GM23338 (cell line): ENCODE results near the gene RPTOR. TPM values are rescaled to one million over a fixed set of nuclear protein-coding genes. Genes with fewer than 3 reads are reported as not detected.

Experiments used
- ATAC-seq: fragments of 200-7000 bp; cut with Tn5 transposase; 3 replicates; pipeline ENCODE4 v1.9.1; 2020
- DNase-seq: peaks from one replicate; pipeline ENCODE4 v3.0.0-alpha.2; 2015; ENCODE audit warnings: low spot score
- H2AFZ ChIP-seq: fragments of 200-600 bp; sonication (generic); 2 replicates; pipeline ENCODE4 v1.8.0; 2016; ENCODE audit warnings: antibody characterized with exemption, mild to moderate bottlenecking, moderate library complexity
- H3F3A ChIP-seq: fragments of 200-600 bp; sonication (generic); replicated peaks from 2 replicates; pipeline ENCODE4 v1.8.0; 2017; ENCODE audit warnings: antibody characterized with exemption, mixed run types, low read depth
- H3K27ac ChIP-seq: fragments of 200-600 bp; sonication (generic); 2 replicates; pipeline ENCODE4 v1.6.1; 2016; ENCODE audit warnings: low read depth
- H3K27me3 ChIP-seq: fragments of 200-600 bp; sonication (generic); 2 replicates; pipeline ENCODE4 v1.8.0; 2016; ENCODE audit warnings: mild to moderate bottlenecking, mixed run types, moderate library complexity; ENCODE audit not compliant: insufficient read depth
- H3K36me3 ChIP-seq: fragments of 200-600 bp; sonication (generic); 2 replicates; pipeline ENCODE4 v1.8.0; 2016; ENCODE audit warnings: mild to moderate bottlenecking; ENCODE audit not compliant: insufficient read depth
- H3K4me1 ChIP-seq: fragments of 200-600 bp; sonication (generic); 2 replicates; pipeline ENCODE4 v1.8.0; 2016; ENCODE audit warnings: mild to moderate bottlenecking, moderate library complexity; ENCODE audit not compliant: insufficient read depth
- H3K4me2 ChIP-seq: fragments of 200-600 bp; sonication (generic); 2 replicates; pipeline ENCODE4 v1.7.1; 2017; ENCODE audit warnings: mixed run types
- H3K4me3 ChIP-seq: fragments of 200-600 bp; sonication (generic); 2 replicates; pipeline ENCODE4 v1.6.1; 2016; ENCODE audit warnings: mixed run types
- H3K79me2 ChIP-seq: fragments of 200-600 bp; sonication (generic); replicated peaks from 2 replicates; pipeline ENCODE4 v1.8.0; 2017; ENCODE audit warnings: mild to moderate bottlenecking; ENCODE audit not compliant: insufficient read depth
- H3K9me2 ChIP-seq: fragments of 200-600 bp; sonication (generic); 2 replicates; pipeline ENCODE4 v1.8.0; 2017; ENCODE audit not compliant: insufficient read depth
- H4K20me1 ChIP-seq: fragments of 200-600 bp; sonication (generic); replicated peaks from 2 replicates; pipeline ENCODE4 v1.8.0; 2017; ENCODE audit warnings: mild to moderate bottlenecking; ENCODE audit not compliant: insufficient read depth
- H3K27ac Mint-ChIP-seq: 2 replicates; pipeline ENCODE4 v1.8.0; 2020; ENCODE audit warnings: inconsistent platforms, mild to moderate bottlenecking, moderate library complexity, mixed read lengths
- H3K27me3 Mint-ChIP-seq: 3 replicates; pipeline ENCODE4 v1.8.0; 2022; ENCODE audit warnings: low read depth, mild to moderate bottlenecking, moderate library complexity, mixed read lengths, inconsistent platforms; ENCODE audit not compliant: insufficient read depth, poor library complexity
- H3K36me3 Mint-ChIP-seq: 3 replicates; pipeline ENCODE4 v1.8.0; 2021; ENCODE audit warnings: low read depth, mild to moderate bottlenecking, inconsistent platforms, moderate library complexity, mixed read lengths
- H3K4me1 Mint-ChIP-seq: 3 replicates; pipeline ENCODE4 v1.8.0; 2020; ENCODE audit warnings: mild to moderate bottlenecking, inconsistent platforms, mixed read lengths
- H3K4me3 Mint-ChIP-seq: 3 replicates; pipeline ENCODE4 v1.8.0; 2021; ENCODE audit warnings: moderate library complexity, mild to moderate bottlenecking, inconsistent platforms, mixed read lengths
- H3K9me3 Mint-ChIP-seq: 3 replicates; pipeline ENCODE4 v1.8.0; 2020; ENCODE audit warnings: moderate library complexity, mild to moderate bottlenecking, inconsistent platforms, mixed read lengths
- CREB1 ChIP-seq: fragments of 250-450 bp; sonication (Bioruptor Pico); IDR thresholded peaks from 2 replicates; pipeline ENCODE4 v1.5.0; 2020; ENCODE audit warnings: low read depth, mild to moderate bottlenecking, moderate library complexity
- JUNB ChIP-seq: IDR thresholded peaks from one replicate; pipeline ENCODE4 v1.6.1; 2016; ENCODE audit warnings: antibody characterized with exemption; ENCODE audit not compliant: unreplicated experiment
- NANOG ChIP-seq: IDR thresholded peaks from 2 replicates; pipeline ENCODE4 v1.6.1; 2016; ENCODE audit warnings: antibody characterized with exemption, borderline replicate concordance
- ZNF331 ChIP-seq: fragments of 250-450 bp; sonication (Bioruptor Pico); IDR thresholded peaks from 2 replicates; pipeline ENCODE4 v1.5.0; 2020; ENCODE audit warnings: low read depth, mild to moderate bottlenecking, moderate library complexity
- polyA plus RNA-seq: library from polyadenylated mRNA; unstranded; fragments of >200 nt; fragmentation: Nextera tagmentation; extraction: Ambion mirVana; gene quantifications from 2 replicates; pipeline ENCODE4 v1.2.1, GENCODE V29; 2016
- total RNA-seq: library from RNA; depleted of rRNA; stranded (reverse); fragments of >200 nt; shearing (Covaris generic); gene quantifications from 2 replicates; pipeline ENCODE4 v1.2.3, GENCODE V29; 2014
- TF ChIP-seq, protein P1 (sequence below): fragments of 250-450 bp; sonication (Bioruptor Pico); IDR thresholded peaks from 2 replicates; pipeline ENCODE4 v1.5.0; 2020; ENCODE audit warnings: mild to moderate bottlenecking, moderate library complexity

Gene RPTOR
- total and polyA plus RNA-seq, 2 experiments from 2014 or later: 9.5 to 38.0 TPM

DNA sequence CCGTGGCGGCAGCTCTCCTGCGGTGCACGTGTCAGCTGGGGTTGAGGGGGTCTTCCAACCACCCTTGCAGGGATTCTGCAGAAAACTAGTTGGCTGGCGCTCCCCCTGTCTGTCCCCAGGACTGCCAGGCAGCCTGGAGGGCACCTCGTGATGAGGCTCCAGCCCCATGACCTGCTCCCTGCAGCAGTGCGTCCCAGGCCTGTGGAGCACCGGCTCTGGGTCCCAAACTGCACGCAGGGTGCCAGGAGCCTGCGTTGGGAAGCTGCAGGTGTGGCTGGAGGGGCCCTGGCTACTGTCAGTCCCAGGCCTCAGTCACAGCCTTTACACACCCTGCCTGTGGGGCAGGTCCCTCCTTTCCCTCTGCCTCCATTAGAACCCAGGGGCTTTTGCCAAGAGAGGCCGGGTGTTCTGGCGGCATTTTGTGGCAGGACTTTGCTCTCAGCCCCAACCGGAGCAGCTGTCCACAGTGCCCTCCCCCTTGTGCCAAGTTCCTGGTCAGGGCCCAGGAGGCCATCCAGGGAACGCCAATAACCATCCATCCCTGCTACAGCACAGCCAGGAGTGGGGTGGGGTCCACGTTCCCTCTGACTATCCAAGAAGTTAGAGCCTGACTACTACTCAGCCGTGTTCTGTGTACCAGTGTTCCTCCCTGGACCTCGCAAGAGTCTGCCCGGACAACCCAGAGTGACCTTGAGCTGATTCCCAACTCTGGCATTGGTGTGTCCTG, 456.2 kb downstream of the RPTOR start (continued):
- TF ChIP-seq, protein P1, sequence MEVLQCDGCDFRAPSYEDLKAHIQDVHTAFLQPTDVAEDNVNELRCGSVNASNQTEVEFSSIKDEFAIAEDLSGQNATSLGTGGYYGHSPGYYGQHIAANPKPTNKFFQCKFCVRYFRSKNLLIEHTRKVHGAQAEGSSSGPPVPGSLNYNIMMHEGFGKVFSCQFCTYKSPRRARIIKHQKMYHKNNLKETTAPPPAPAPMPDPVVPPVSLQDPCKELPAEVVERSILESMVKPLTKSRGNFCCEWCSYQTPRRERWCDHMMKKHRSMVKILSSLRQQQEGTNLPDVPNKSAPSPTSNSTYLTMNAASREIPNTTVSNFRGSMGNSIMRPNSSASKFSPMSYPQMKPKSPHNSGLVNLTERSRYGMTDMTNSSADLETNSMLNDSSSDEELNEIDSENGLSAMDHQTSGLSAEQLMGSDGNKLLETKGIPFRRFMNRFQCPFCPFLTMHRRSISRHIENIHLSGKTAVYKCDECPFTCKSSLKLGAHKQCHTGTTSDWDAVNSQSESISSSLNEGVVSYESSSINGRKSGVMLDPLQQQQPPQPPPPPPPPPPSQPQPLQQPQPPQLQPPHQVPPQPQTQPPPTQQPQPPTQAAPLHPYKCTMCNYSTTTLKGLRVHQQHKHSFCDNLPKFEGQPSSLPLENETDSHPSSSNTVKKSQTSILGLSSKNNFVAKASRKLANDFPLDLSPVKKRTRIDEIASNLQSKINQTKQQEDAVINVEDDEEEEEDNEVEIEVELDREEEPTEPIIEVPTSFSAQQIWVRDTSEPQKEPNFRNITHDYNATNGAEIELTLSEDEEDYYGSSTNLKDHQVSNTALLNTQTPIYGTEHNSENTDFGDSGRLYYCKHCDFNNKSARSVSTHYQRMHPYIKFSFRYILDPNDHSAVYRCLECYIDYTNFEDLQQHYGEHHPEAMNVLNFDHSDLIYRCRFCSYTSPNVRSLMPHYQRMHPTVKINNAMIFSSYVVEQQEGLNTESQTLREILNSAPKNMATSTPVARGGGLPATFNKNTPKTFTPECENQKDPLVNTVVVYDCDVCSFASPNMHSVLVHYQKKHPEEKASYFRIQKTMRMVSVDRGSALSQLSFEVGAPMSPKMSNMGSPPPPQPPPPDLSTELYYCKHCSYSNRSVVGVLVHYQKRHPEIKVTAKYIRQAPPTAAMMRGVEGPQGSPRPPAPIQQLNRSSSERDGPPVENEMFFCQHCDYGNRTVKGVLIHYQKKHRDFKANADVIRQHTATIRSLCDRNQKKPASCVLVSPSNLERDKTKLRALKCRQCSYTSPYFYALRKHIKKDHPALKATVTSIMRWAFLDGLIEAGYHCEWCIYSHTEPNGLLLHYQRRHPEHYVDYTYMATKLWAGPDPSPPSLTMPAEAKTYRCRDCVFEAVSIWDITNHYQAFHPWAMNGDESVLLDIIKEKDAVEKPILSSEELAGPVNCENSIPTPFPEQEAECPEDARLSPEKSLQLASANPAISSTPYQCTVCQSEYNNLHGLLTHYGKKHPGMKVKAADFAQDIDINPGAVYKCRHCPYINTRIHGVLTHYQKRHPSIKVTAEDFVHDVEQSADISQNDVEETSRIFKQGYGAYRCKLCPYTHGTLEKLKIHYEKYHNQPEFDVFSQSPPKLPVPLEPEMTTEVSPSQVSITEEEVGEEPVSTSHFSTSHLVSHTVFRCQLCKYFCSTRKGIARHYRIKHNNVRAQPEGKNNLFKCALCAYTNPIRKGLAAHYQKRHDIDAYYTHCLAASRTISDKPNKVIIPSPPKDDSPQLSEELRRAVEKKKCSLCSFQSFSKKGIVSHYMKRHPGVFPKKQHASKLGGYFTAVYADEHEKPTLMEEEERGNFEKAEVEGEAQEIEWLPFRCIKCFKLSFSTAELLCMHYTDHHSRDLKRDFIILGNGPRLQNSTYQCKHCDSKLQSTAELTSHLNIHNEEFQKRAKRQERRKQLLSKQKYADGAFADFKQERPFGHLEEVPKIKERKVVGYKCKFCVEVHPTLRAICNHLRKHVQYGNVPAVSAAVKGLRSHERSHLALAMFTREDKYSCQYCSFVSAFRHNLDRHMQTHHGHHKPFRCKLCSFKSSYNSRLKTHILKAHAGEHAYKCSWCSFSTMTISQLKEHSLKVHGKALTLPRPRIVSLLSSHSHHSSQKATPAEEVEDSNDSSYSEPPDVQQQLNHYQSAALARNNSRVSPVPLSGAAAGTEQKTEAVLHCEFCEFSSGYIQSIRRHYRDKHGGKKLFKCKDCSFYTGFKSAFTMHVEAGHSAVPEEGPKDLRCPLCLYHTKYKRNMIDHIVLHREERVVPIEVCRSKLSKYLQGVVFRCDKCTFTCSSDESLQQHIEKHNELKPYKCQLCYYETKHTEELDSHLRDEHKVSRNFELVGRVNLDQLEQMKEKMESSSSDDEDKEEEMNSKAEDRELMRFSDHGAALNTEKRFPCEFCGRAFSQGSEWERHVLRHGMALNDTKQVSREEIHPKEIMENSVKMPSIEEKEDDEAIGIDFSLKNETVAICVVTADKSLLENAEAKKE (CRISPR knock-in tag): no peak
- TF ChIP-seq CREB1 (CRISPR knock-in tag) (no peak), NANOG (no peak), JUNB (no peak)

DNA sequence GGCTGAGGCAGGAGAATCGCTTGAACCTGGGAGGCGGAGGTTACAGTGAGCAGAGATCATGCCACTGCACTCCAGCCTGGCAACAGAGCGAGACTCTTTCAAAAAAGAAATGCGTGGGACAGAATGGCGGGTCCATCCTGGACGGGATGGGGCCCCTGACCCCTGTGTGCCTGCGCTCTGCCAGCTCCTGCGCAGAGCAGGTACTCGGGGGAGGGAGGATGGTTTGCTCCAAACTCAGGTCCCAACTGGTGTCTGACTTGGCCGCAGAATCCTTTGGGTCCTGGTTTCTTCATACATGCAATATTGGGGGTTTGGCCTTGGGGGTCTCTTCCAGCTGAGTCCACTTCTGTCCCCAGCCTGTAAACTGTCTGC, 457.4 kb downstream of the RPTOR start:
- peaks cover 3% of the 10 kb centered on the region for H3K4me1 Mint-ChIP-seq
- H3K4me2 ChIP-seq: no peak overlapping the region
- H3K27me3 Mint-ChIP-seq: peaks cover 43% of the 10 kb centered on the region
- peaks cover 4% of the 10 kb centered on the region; the same call in 1 of the 3 replicates for H3K36me3 Mint-ChIP-seq
- ATAC-seq (no peak), DNase-seq (no peak)
- no peak overlapping the region for H3K4me3 ChIP-seq
- no peaks in the 10 kb centered on the region for H3K9me3 Mint-ChIP-seq
- no peak overlapping the region for H3K27ac Mint-ChIP-seq
- no peaks in the 10 kb centered on the region for H3K9me2 ChIP-seq
- no peaks in the 10 kb centered on the region for H3K36me3 ChIP-seq
- no peak for TF ChIP-seq ZNF331 (CRISPR knock-in tag)
- no peak overlapping the region for H2AFZ ChIP-seq
- no peak overlapping the region for H3K27ac ChIP-seq
- H3F3A ChIP-seq: 0 out of 2 replicates have a peak, but pooled peaks cover 5% of the 10 kb centered on the region
- H3K4me1 ChIP-seq: no peaks in the 10 kb centered on the region
- H3K27me3 ChIP-seq: peaks cover 42% of the 10 kb centered on the region
- H3K79me2 ChIP-seq: no peaks in the 10 kb centered on the region
- H4K20me1 ChIP-seq: no peaks in the 10 kb centered on the region
- no peak overlapping the region for H3K4me3 Mint-ChIP-seq
